HepG2 (cell line): ENCODE measurements around the gene TUBAL3. TPM values are rescaled to one million over a fixed set of nuclear protein-coding genes. Genes with fewer than 3 reads are reported as not detected.
A peak's percentile ranks its signal among the peaks of the same experiment; 100 is the strongest.

ENCODE experiments used
- ARID3A ChIP-seq: IDR thresholded peaks from 2 replicates; pipeline ENCODE4 v1.6.1; 2012; ENCODE audit warnings: low read depth, low read length, improper control_type of control experiment
- ARID5B ChIP-seq: IDR thresholded peaks from 2 replicates; pipeline ENCODE4 v1.4.0; 2020; ENCODE audit warnings: mild to moderate bottlenecking, missing genetic modification reagents
- ARNT ChIP-seq: fragments of 450-650 bp; IDR thresholded peaks from 2 replicates; pipeline ENCODE4 v1.6.1; 2017
- ELF3 ChIP-seq: IDR thresholded peaks from 2 replicates; pipeline ENCODE4 v1.6.1; 2016; ENCODE audit warnings: missing genetic modification reagents, missing compliant biosample characterization
- HNRNPUL1 ChIP-seq: fragments of 200-400 bp; formaldehyde crosslinking; IDR thresholded peaks from 2 replicates; pipeline ENCODE4 v1.6.1; 2017; ENCODE audit warnings: low read depth, mild to moderate bottlenecking, low read length, moderate library complexity
- LCORL ChIP-seq, 2 experiments: fragments of 450-650 bp in 1 of 2; sonication (generic) in 1 of 2; formaldehyde crosslinking in 1 of 2; IDR thresholded peaks; 2 replicates each; pipeline versions ENCODE4 v1.5.0 to v1.6.1; 2017 to 2020; ENCODE audit warnings: antibody characterized with exemption in 1 of 2, missing genetic modification reagents in 1 of 2
- MTF1 ChIP-seq: sonication (generic); formaldehyde crosslinking; IDR thresholded peaks from 2 replicates; pipeline ENCODE4 v1.5.0; 2020; ENCODE audit warnings: missing genetic modification reagents
- NBN ChIP-seq: fragments of 450-650 bp; conservative IDR thresholded peaks from 2 replicates; pipeline ENCODE4 v1.6.1; 2017
- ONECUT2 ChIP-seq: sonication (generic); formaldehyde crosslinking; IDR thresholded peaks from 2 replicates; pipeline ENCODE4 v1.4.0; 2020; ENCODE audit warnings: missing genetic modification reagents
- ZMYM2 ChIP-seq: sonication (generic); formaldehyde crosslinking; IDR thresholded peaks from 2 replicates; pipeline ENCODE4 v1.8.0; 2022; ENCODE audit warnings: mild to moderate bottlenecking, missing genetic modification reagents
- ZNF276 ChIP-seq: sonication (generic); formaldehyde crosslinking; IDR thresholded peaks from 2 replicates; pipeline ENCODE4 v1.4.0; 2020; ENCODE audit warnings: mild to moderate bottlenecking, low read depth, missing genetic modification reagents
- ZNF704 ChIP-seq: sonication (generic); formaldehyde crosslinking; IDR thresholded peaks from 2 replicates; pipeline ENCODE4 v1.8.1; 2023; ENCODE audit warnings: mild to moderate bottlenecking, inconsistent platforms, moderate library complexity, missing genetic modification reagents, borderline replicate concordance
- polyA plus RNA-seq, 8 experiments: library from polyadenylated mRNA; depleted of rRNA in 3 of 8; stranded (reverse) in 7 of 8; unstranded in 1 of 8; fragments of >200 nt; fragmentation: Illumina TruSeq in 4 of 8; extraction: Trizol in 4 of 8; gene quantifications; 2 replicates each; pipeline versions ENCODE4 v1.2.1 to v1.2.3, GENCODE V29; 2011 to 2016; ENCODE audit warnings: low read depth in 4 of 8, missing spikeins in 1 of 8, mixed read lengths in 1 of 8; ENCODE audit not compliant: insufficient read depth in 1 of 8
- total RNA-seq, 5 experiments: library from RNA; depleted of rRNA; stranded (reverse); fragments of >200 nt; fragmentation: Illumina TruSeq; extraction: Trizol; gene quantifications; 2 replicates each; pipeline ENCODE4 v1.2.3, GENCODE V29; 2016; ENCODE audit warnings: low read depth in 1 of 5
- TF ChIP-seq, protein P1 (sequence below): sonication (generic); formaldehyde crosslinking; conservative IDR thresholded peaks from 2 replicates; pipeline ENCODE4 v1.8.0; 2022; ENCODE audit warnings: missing genetic modification reagents
- TF ChIP-seq, protein P2 (sequence below): sonication (generic); formaldehyde crosslinking; IDR thresholded peaks from 2 replicates; pipeline ENCODE4 v1.4.0; 2020; ENCODE audit warnings: missing genetic modification reagents, mild to moderate bottlenecking, borderline replicate concordance

The TUBAL3 gene
- total and polyA plus RNA-seq, 2 of the 13 experiments (the other 11 are each of a cell fraction or from before 2014, with no cell fraction given), result 0.07 to 0.26 TPM

- TF ChIP-seq ARNT (no peak), ZMYM2 (no peak), HNRNPUL1 (peak; percentile 59; the same call in 1 of the 2 replicates), ARID5B (CRISPR knock-in tag) (peak; percentile 44), ELF3 (CRISPR knock-in tag) (0 out of 2 replicates have a peak, but pooled peaks have one; percentile 16), ZNF704 (CRISPR knock-in tag) (no peak), ONECUT2 (CRISPR knock-in tag) (no peak), NBN (no peak), ZNF276 (no peak), ARID3A (peak; percentile 67), LCORL (IDR thresholded peaks at IDR 0.05) (no peak), LCORL (CRISPR knock-in tag; IDR thresholded peaks at IDR 0.05) (0 out of 2 replicates have a peak, but pooled peaks have one; percentile 8), MTF1 (CRISPR knock-in tag) (no peak)
- TF ChIP-seq, protein P1, sequence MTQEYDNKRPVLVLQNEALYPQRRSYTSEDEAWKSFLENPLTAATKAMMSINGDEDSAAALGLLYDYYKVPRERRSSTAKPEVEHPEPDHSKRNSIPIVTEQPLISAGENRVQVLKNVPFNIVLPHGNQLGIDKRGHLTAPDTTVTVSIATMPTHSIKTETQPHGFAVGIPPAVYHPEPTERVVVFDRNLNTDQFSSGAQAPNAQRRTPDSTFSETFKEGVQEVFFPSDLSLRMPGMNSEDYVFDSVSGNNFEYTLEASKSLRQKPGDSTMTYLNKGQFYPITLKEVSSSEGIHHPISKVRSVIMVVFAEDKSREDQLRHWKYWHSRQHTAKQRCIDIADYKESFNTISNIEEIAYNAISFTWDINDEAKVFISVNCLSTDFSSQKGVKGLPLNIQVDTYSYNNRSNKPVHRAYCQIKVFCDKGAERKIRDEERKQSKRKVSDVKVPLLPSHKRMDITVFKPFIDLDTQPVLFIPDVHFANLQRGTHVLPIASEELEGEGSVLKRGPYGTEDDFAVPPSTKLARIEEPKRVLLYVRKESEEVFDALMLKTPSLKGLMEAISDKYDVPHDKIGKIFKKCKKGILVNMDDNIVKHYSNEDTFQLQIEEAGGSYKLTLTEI (CRISPR knock-in tag), result no peak
- TF ChIP-seq, protein P2, sequence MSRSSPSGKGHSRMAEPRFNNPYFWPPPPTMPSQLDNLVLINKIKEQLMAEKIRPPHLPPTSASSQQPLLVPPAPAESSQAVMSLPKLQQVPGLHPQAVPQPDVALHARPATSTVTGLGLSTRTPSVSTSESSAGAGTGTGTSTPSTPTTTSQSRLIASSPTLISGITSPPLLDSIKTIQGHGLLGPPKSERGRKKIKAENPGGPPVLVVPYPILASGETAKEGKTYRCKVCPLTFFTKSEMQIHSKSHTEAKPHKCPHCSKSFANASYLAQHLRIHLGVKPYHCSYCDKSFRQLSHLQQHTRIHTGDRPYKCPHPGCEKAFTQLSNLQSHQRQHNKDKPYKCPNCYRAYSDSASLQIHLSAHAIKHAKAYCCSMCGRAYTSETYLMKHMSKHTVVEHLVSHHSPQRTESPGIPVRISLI (CRISPR knock-in tag), result peak; percentile 84; the same call in 1 of the 2 replicates
Measured at GRCh38 chr10:5448333-5449001, 43.8 kb upstream of the TUBAL3 start (continued).
